SU-DHL-6 (cell line): ENCODE results near the gene ABHD17B.

Experiments
- H2AFZ ChIP-seq: fragments of 200-600 bp; sonication (generic); 2 replicates; pipeline ENCODE4 v1.6.1; 2014; ENCODE audit warnings: low read depth, mild to moderate bottlenecking, moderate library complexity, mixed read lengths, antibody characterized with exemption, low read length; ENCODE audit not compliant: severe bottlenecking
- H3F3A ChIP-seq: fragments of 200-600 bp; shearing (Covaris generic); 2 replicates; pipeline ENCODE4 v1.6.0; 2016; ENCODE audit warnings: antibody characterized with exemption, mild to moderate bottlenecking; ENCODE audit not compliant: insufficient read depth
- H3K27ac ChIP-seq: fragments of 200-600 bp; sonication (generic); 2 replicates; pipeline ENCODE4 v1.5.1; 2016; ENCODE audit warnings: low read depth, mild to moderate bottlenecking, low read length, moderate library complexity, mixed read lengths
- H3K27me3 ChIP-seq: fragments of 200-600 bp; sonication (generic), shearing (Covaris generic); 2 replicates; pipeline ENCODE4 v1.6.0; 2014; ENCODE audit warnings: mild to moderate bottlenecking, low read length
- H3K36me3 ChIP-seq: fragments of 200-600 bp; sonication (generic); 2 replicates; pipeline ENCODE4 v1.6.1; 2014; ENCODE audit warnings: mild to moderate bottlenecking, low read length, mixed read lengths
- H3K4me2 ChIP-seq: fragments of 300-600, 200-600 bp; shearing (Covaris generic), sonication (generic); 2 replicates; pipeline ENCODE4 v1.6.0; 2014; ENCODE audit warnings: low read length, low read depth, mild to moderate bottlenecking; ENCODE audit not compliant: poor library complexity, severe bottlenecking
- H3K4me3 ChIP-seq: fragments of 200-600 bp; sonication (generic); 2 replicates; pipeline ENCODE4 v1.5.1; 2014; ENCODE audit warnings: antibody characterized with exemption, low read length, mild to moderate bottlenecking, mixed read lengths; ENCODE audit not compliant: insufficient read depth, poor library complexity, severe bottlenecking
- H3K79me2 ChIP-seq: fragments of 200-600 bp; sonication (generic); 2 replicates; pipeline ENCODE4 v1.6.1; 2014; ENCODE audit warnings: mild to moderate bottlenecking, low read length, moderate library complexity; ENCODE audit not compliant: insufficient read depth
- H3K9ac ChIP-seq: fragments of 200-600 bp; sonication (generic); 2 replicates; pipeline ENCODE4 v1.7.0; 2014; ENCODE audit warnings: mild to moderate bottlenecking, low read length
- H3K9me2 ChIP-seq: fragments of 200-600 bp; sonication (generic); replicated peaks from 2 replicates; pipeline ENCODE4 v1.6.1; 2014; ENCODE audit warnings: low read length; ENCODE audit not compliant: insufficient read depth
- H3K9me3 ChIP-seq: fragments of 200-600 bp; sonication (generic); 2 replicates; pipeline ENCODE4 v1.6.1; 2014; ENCODE audit warnings: low read length, mixed read lengths; ENCODE audit not compliant: insufficient read depth
- H4K20me1 ChIP-seq: fragments of 200-600 bp; sonication (generic); 2 replicates; pipeline ENCODE4 v1.6.1; 2014; ENCODE audit warnings: low read depth, mild to moderate bottlenecking, antibody characterized with exemption, low read length, moderate library complexity, mixed read lengths
- EZH2phosphoT487 ChIP-seq: fragments of 200-600 bp; sonication (generic), shearing (Covaris generic); conservative IDR thresholded peaks from 2 replicates; pipeline ENCODE4 v1.6.1; 2018; ENCODE audit warnings: mild to moderate bottlenecking, antibody characterized with exemption, low read length, moderate library complexity, mixed read lengths
- TF ChIP-seq, protein P1 (sequence below): fragments of 200-600 bp; sonication (generic); IDR thresholded peaks from one replicate; pipeline ENCODE4 v1.5.1; 2017; ENCODE audit warnings: antibody characterized with exemption, mild to moderate bottlenecking, low read length, moderate library complexity; ENCODE audit not compliant: insufficient read depth, poor library complexity, severe bottlenecking

Gene ABHD17B

DNA sequence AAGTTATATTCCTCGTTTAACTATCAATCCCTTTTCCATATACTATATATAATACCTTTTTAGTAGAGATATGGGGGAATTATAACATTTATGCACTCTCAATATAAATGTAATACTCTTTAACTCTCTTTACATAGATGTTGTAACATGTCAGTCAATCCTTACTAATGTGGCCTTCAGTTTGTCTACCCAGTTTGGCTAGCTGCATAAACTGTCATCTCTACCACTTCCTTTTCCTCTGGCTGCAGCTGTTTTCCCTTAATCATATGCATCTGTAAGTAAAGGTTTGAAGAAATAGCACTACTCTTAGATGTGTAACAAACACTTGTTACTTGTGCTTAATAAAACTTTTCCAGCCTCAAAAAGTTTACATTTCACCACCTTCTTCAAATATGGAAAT lies 13.4 kb downstream of the ABHD17B start:
- Histone ChIP-seq H2AFZ (no peak overlapping the region), H3F3A (0 out of 2 replicates have a peak, but pooled peaks cover 8% of the 10 kb centered on the region), H3K36me3 (no peaks in the 10 kb centered on the region), H4K20me1 (no peaks in the 10 kb centered on the region), H3K27me3 (no peaks in the 10 kb centered on the region), H3K79me2 (peaks cover 69% of the 10 kb centered on the region), H3K9me3 (no peaks in the 10 kb centered on the region), H3K4me3 (no peak overlapping the region), H3K27ac (peak overlapping the region; percentile 71), H3K4me2 (peak overlapping the region; percentile 56), H3K9me2 (no peaks in the 10 kb centered on the region), H3K9ac (no peak overlapping the region)
- TF ChIP-seq, protein P1, sequence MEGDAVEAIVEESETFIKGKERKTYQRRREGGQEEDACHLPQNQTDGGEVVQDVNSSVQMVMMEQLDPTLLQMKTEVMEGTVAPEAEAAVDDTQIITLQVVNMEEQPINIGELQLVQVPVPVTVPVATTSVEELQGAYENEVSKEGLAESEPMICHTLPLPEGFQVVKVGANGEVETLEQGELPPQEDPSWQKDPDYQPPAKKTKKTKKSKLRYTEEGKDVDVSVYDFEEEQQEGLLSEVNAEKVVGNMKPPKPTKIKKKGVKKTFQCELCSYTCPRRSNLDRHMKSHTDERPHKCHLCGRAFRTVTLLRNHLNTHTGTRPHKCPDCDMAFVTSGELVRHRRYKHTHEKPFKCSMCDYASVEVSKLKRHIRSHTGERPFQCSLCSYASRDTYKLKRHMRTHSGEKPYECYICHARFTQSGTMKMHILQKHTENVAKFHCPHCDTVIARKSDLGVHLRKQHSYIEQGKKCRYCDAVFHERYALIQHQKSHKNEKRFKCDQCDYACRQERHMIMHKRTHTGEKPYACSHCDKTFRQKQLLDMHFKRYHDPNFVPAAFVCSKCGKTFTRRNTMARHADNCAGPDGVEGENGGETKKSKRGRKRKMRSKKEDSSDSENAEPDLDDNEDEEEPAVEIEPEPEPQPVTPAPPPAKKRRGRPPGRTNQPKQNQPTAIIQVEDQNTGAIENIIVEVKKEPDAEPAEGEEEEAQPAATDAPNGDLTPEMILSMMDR = no peak
- no peak for TF ChIP-seq EZH2phosphoT487

DNA sequence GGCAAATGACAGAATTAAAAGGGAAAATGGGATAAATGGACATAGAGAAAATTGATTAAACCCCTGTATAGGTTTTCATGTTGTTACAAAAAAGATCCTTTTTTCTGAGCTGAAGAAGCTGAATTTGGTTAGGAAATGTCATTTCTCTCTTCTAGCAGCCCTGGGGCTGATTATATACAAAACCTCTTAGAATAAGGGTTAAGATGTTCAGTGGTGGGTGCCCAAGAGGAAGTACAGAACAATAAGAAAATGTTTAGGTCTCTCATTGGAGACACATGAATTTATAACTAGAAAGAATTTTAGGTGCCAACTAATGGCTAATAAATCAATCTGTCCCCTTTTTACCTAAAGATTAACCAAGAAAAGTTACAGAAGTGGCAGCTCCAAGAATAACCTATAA lies 14.2 kb downstream of the ABHD17B start:
- H3K4me2 ChIP-seq = peak overlapping the region; percentile 56
- no peaks in the 10 kb centered on the region for H3K36me3 ChIP-seq
- no peaks in the 10 kb centered on the region for H3K9me3 ChIP-seq
- peak overlapping the region; percentile 31; the same call in 1 of the 2 replicates for H3K27ac ChIP-seq
- H3F3A ChIP-seq = 0 out of 2 replicates have a peak, but pooled peaks cover 4% of the 10 kb centered on the region
- no peaks in the 10 kb centered on the region for H3K9me2 ChIP-seq
- H3K27me3 ChIP-seq = no peaks in the 10 kb centered on the region
- peaks cover 68% of the 10 kb centered on the region for H3K79me2 ChIP-seq
- no peaks in the 10 kb centered on the region for H4K20me1 ChIP-seq
- no peak overlapping the region for H3K9ac ChIP-seq
- H3K4me3 ChIP-seq = no peak overlapping the region
- TF ChIP-seq EZH2phosphoT487 = no peak
- TF ChIP-seq, protein P1 = no peak
- H2AFZ ChIP-seq = no peak overlapping the region

DNA sequence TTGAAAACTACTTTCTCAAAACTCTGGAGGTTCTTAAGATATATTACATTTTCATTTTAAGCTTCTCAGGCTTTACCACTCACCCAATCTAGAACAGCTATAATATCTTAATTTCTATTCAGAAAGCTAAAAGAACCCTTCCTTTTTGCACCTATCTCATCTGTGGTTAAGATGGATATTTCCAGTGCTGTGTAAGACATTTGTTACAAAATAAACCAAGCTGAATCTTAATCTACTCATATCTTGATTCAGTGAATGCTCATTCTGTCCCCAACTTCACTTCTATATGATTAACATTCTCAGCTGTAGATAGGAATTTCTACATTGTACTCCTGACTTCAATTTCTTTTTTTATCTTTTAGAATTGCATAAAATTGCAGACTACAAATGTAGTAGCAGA lies 15.0 kb downstream of the ABHD17B start:
- no peak overlapping the region for H3K4me3 ChIP-seq
- H3K4me2 ChIP-seq = no peak overlapping the region
- no peaks in the 10 kb centered on the region for H3K27me3 ChIP-seq
- no peak overlapping the region for H3K27ac ChIP-seq
- no peaks in the 10 kb centered on the region for H3K9me3 ChIP-seq
- H3K9ac ChIP-seq = no peak overlapping the region
- no peak for TF ChIP-seq EZH2phosphoT487
- TF ChIP-seq, protein P1 = no peak
- H2AFZ ChIP-seq = no peak overlapping the region
- 0 out of 2 replicates have a peak, but pooled peaks cover under 1% of the 10 kb centered on the region for H4K20me1 ChIP-seq
- no peaks in the 10 kb centered on the region for H3K9me2 ChIP-seq
- H3K79me2 ChIP-seq = peaks cover 69% of the 10 kb centered on the region
- no peaks in the 10 kb centered on the region for H3K36me3 ChIP-seq
- H3F3A ChIP-seq = 0 out of 2 replicates have a peak, but pooled peaks cover 4% of the 10 kb centered on the region

DNA sequence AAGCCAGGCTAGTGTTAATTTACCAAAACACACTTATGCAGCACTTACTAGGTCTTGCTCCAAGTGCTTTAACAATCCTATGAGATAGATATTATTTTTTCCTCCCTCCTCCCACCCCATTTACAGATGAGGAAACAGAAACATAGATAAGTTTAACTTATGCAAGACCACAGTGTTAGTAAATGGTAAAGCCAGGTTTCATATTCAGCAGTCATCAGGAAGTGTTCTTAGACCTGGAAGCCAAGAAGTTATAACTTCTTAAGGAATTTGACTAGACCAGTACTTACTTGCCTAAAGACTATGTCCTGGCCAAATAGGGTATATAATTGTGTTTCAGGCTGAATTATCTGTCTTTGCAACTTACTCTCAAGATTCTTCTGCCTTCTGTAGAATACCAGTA lies 15.9 kb downstream of the ABHD17B start:
- Histone ChIP-seq H3K36me3 (no peaks in the 10 kb centered on the region), H2AFZ (no peak overlapping the region), H3K27me3 (no peaks in the 10 kb centered on the region), H3K4me2 (no peak overlapping the region), H3K79me2 (peaks cover 64% of the 10 kb centered on the region), H3K4me3 (no peak overlapping the region), H4K20me1 (peaks cover 9% of the 10 kb centered on the region; the same call in 1 of the 2 replicates), H3K9ac (no peak overlapping the region), H3K9me3 (no peaks in the 10 kb centered on the region), H3K27ac (no peak overlapping the region), H3F3A (0 out of 2 replicates have a peak, but pooled peaks cover 4% of the 10 kb centered on the region), H3K9me2 (no peaks in the 10 kb centered on the region)
- TF ChIP-seq EZH2phosphoT487 = no peak
- TF ChIP-seq, protein P1 = no peak
